Stimulated activated CD8-positive, alpha-beta memory T cell treated with anti-CD3 and anti-CD28 coated beads, Interleukin-4, amount 100 ng/mL, for 24 hours (primary cell): ENCODE data around the gene AP3S2.
A peak's percentile ranks its signal among the peaks of the same experiment; 100 is the strongest.
"Not testable (repeated sequence)": the region's sequence is repeated elsewhere in the genome, so short reads cannot be mapped to it uniquely, and the experiment has no call there.

Experiments
- DNase-seq: peaks from one replicate; pipeline ENCODE4 v3.0.0-alpha.2; 2020; ENCODE audit warnings: low read depth

The AP3S2 gene

DNA sequence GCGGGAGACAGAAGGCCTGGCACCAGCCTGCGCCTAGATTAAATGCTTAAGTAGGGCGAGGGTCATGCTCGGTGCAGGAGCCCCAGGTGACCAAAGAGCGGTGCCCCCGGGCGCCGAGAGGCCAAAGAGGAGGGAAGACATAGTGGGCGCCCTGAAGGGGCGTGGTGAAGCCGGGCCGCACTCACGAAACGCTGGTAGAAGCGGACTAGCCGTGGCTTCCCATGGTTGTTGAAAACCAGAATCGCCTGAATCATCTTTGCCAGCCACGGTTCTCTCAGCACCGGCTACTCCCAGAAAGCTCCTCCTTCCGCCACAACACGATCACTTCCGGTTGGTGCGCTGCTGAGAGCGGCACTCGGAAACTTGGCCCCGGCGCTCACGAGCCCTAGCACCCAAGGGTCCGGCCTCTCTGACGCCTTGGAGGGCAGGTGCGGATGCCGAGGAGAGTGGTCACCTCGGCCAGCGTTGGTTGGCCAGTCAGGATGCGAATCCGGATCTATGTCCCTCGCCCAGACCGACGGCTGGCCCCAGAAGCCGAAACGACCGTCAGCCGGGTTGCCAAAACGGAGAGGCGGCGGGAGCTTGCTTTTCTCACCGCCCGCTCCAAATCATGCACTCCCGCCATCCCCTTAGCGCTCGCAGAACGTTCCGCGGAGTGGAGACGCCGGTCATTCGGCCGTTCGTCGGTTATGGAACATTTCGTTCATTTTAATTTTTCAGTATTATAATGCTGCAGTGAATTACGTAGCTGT, at the start of gene AP3S2:
Gene AP3S2 (minus strand): TSS at position 299 of the 752 bp plus-strand sequence. CDS start 45 bp downstream, at position 254.
- peak; percentile 78 for DNase-seq

DNA sequence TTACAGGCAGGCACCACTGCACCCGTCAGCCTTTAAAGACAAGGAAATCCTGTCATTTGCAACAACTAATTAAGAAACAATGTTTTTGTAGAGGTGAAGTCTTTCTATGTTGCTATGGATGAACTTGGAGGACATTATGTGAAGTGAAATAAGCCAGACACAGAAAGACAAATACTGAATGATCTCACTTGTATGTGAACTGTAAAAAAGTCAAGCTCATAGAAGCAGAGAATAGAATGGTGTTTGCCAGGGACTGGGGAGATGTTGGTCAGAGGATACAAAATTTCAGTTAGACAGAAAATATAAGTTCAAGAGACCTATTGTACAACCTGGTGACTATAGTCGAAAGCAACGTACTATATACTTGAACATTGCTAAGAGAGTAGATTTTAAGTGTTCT, 46.1 kb upstream of the AP3S2 start:
- no peak for DNase-seq

DNA sequence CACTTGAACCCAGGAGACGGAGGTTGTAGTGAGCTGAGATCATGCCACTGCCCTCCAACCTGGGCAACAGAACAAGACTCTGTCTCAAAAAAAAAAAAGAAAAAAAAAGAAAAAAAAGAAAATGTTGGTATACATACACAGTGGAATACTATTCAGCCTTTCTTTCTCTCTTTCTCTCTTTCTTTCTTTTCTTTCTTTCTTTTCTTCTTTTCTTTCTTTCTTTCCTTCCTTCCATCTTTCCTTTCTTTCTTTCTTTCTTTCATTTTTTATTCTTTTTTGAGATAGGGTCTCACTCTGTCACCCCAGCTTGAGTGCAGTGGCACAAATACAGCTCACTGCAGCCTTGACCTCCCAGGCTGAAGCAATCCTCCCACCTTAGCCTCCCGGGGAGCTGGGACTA, 45.6 kb upstream of the AP3S2 start:
- DNase-seq: not testable (repeated sequence)

DNA sequence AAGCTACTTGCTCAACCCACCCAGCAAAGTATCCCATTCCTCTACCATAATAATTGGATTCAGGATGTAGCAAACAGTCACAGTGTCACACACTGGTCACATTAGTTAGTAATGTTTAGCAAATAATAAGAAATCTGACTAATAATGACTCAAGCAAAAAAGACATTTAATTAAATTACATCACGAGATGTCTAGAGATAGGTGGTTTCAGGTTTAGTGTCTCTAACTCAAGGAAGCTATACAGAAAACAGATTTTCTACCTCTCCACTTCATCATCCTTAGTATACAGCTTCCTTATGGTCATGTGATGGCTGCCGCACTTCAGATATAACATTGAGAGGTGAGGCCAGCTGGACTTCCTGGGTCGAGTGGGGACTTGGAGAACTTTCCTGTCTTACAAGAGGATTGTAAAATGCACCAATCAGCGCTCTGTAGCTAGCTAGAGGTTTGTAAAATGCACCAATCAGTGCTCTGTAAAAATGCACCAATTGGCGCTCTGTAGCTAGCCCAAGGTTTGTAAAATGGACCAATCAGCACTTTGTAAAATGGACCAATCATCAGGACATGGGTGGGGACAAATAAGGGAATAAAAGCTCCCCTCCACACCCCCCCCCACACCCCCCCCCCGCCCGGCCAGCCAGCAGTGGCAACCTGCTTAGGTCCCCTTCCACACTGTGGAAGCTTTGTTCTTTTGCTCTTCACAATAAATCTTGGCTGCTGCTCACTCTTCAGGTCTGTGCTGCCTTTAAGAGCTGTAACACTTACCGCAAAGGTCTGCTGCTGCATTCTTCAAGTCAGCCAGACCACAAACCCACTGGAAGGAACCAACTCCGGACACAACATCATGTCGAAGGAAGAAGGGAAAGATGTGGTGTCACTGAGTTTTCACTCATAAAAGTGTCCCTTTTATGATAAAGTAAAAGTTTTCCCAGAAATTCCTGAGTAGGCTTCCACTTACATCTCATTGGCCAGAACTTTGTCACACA, 43.9 kb upstream of the AP3S2 start:
- DNase-seq: no peak

DNA sequence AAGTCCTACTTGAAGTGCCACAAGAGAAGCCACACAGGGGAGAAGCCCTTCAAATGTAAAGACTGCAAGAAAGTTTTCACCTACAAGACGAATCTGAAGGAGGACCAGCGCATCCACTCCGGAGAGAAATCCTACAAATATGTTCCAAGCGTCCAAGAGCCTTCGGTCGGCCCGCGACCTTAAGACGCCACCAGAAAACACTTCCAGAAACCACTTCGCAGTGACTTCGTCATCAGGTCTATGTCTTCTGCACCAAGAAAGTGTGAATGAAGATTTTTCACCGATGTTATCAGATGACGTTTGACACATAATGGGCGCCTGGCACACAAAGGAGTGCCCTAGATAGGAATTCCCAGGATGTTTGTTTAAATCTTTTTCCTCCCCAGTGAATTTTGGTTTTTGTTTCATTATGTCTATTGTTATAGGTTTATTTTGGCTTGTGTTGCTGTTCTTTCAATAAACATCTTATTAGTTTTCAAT, 43.0 kb upstream of the AP3S2 start:
- DNase-seq: no peak

DNA sequence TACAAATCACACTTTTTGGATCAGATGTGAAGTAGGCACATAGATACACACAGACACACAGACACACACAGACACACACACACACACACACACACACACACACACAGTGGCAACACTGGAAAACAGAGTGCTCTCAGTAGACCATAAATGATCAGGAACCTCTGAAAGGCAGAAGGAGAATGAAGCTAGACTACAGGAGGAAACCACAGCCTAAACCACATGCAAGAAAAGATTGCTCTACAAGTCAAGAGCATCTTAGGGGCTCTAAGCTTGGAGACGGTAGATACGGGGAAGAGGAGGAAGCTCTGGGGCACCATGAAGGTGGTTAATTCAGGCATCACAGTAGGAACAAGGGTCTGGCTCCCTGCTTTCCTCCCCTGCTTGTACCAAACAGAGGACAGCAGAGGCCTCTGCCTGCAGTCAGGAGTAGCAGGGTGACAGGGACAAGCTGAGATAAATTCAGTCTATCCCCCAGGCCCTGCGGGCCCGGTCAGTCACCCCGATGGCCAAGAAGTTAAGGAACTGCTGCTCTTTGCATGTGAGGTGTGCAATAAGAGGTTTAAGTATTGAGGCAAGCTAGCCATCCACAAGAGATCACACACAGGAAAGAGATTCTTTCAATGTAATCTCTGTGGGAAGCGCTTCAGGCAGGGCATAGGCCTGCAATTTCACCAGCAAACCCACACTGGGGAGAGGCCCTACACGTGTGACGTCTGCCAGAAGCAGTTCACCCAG, 42.4 kb upstream of the AP3S2 start:
- no peak for DNase-seq

DNA sequence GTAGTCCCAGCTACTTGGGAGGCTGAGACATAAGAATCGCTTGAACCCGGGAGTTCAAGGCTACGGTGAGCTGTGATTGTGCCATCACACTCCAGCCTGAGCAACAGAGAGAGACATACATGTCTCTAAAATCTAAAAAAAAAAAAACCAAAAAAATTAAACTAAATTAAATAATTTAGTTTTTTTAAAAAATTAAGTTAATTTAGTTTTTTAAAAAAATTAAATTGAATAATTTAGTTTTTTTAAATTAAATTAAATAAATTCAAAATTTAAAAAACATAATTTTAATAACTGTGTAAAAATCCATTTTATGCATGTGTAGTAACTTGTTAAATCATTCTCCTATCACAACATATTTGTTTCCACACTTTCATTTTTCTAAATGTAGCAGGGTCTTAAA, 39.1 kb upstream of the AP3S2 start:
- no peak for DNase-seq

DNA sequence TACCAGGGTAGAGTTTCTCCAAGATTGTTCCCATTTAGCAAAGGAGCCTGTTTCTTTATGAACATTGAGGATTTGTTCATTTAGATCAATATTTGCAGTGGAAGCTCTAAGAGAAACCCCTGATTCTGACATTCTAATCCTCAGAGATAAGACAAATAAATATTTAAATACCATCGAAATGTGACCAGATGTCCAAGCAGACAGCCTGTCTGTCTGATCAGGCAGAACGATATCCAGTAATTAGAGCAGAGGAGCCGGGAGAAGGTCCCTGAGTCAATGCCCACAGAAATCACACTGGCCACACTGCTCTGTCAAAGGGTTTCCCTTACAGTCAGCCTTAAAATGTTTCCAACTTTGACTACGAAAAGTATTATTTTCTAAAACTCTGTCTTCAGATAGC, 34.6 kb upstream of the AP3S2 start:
- no peak for DNase-seq

DNA sequence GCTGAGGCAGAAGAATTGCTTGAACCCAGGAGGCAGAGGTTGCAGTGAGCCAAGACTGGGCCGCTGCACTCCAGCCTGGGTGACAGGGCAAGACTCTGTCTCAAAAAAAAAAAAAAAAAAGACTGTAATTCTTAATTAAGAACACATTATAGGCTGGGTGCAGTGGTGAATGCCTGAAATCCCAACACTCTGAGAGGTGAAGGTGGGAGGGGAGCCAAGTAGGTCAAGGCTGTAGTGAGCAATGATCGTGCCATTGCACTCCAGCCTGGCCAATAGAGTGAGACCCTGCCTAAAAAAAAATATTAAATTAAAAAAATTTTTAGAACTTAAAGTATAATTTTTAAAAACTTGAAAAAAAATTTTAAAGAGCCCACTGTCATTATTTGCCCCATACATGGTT, 32.4 kb upstream of the AP3S2 start:
- no peak for DNase-seq

DNA sequence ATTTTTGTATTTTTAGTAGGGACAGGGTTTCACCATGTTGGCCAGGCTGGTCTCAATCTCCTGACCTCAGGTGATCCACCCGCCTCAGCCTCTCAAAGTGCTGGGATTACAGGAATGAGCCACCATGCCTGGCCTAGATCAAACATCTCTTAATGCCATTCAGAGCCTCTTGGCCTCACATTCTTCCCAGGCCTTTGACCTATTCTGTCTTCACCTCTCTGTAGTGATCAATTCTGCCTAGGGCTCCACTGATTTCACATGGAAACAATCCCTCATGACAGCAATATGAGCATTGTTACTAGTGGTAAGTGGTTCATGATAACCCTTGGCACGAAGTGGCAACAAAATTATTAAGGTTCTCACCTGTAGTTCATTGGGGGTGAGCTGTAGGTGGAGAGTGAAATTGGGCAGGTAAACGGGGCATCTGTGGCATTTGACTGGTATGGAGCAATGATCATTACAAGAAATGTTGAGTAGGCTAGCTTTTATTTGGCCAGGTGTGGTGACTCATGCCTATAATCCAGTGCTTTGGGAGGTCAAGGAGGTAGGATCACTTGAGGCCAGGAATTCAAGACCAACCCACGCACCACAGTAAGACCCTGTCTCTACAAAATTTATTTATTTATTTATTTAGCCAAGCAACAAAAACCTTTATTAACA, 23.8 kb upstream of the AP3S2 start:
- DNase-seq: no peak

DNA sequence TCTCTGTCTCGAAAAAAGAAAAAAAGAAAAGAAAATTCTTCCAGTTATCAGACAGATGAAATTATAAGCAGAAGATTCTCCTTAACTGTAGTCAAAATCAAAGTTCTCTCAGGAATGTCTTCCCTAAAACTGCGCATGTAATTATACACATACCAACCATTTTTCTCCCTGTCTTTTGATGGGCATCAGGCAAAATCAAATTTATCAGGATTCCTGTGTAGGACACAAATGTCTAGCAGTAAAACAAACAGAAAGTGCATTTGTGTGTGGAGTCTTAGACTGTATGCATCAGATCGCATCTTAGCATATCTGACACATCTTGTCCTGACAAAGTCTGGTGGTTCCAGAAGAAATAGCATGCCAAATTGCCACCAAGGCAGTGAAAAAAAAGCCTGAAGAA, 22.9 kb upstream of the AP3S2 start:
- no peak for DNase-seq

DNA sequence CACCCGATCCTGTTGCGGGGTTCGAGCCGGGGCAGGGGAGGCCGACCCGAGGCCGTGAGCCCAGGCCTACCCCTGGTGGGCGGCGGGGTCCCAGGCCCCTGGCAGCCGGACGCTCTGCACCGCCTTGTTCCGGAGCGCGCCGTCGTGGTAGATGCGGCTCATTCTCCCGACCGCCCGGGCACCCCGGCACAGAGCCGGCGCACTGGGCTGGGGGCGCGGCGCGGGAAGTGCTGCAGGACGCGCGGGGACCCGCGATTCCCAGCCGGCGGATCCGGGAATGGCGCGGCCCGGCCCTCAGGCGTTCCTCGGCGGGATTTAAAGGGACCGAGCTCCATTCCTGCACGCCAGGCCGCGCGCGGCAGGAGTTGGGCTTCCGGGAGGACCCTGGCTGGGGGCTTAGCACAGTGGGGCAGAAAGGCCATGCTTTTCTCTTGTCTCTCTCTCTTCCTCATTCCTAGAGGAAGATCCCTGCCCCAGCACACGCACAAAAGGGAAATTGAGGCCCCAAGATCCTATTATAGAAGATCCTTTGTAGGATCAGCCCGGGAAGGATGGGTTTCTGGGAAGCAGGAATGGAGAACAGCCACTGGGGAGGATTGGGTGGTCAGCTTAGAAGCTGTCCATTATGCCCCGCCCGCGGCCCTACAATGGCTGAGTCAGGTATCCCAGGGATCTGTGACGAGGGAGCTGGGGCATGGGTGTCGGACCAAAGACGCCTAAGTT, 19.0 kb upstream of the AP3S2 start, which contains the start of gene ARPIN:
Gene ARPIN (minus strand): TSS at position 279 of the 723 bp plus-strand sequence. CDS start 117 bp downstream, at position 162.
- no peak for DNase-seq

DNA sequence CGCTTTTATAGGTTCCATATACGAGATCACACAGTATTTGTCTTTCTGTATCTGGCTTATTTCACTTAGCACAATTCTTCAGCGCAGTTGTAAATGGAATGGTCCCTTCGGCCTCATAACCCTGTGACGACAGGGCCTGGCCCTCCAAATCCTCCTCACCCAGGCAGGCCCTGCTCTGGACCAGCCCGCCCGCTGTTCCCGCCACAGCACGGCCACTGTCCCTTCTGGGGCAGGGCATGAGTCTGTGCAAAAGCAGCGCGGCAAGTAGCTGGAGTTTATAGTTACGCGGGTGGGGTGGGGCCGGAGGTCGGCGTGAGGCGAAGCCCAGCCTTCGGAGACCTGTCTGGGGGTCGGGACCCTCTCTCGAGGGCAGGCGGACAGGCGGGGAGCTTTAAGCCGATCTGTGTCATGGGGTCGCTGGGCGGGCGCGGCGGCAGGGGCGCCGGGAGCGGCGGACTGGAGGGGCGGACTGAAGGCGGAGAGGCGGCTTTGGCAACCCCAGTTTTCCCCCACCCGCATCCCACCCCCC, 18.4 kb upstream of the AP3S2 start:
- no peak for DNase-seq

DNA sequence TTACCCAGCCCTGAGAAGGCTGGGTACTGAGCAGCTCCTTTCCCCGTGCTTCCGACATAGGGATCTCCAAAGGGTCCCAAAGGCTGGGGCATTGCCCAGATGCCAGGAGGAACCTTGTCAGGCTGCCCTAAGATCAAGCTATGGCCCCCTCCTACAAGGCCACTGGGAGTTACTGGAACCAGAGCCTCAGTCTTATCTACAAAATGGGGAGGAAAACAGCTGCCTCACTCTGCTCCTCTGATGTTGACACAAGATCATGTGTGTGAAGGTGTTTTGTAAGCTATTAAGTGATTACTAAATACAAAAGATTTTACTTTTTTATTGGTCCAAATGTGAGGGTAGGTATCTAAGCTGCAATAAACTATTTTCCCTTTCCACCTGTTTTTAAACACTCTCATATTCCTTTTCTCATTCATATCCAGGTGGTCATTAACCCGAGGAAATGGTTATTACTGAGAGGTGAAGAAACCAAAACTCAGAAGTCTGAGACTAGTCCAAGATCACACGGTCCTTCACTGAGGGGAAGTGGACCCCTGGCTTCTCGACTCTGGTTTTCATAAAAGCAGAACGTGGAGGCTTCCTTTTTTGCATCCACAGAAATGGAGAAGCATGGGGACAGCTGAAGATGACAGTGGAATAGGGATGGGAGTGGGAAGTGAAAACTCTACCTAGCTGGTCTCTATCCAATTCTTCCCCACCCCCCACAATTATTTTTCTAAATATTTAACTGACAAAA, 17.3 kb upstream of the AP3S2 start:
- DNase-seq: no peak

DNA sequence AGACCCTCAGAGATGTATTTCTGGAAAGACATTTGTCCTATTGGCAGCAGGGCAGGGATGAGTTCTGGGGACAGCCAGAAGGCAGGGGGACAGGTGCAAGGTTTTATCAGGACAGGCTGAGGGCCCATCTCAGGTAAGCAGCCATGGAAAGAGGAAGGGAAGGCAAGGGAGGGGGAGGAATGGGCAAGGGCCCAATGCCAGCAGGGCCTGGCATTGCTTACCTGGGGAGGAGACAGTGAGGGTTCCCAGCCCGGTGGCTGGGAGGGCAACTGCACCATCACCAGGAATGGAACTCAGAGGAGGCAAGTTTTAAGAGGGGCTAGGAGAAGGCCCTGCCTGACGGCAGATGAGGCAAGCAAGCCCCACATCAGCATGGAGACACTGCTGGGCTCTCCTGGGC, 15.8 kb upstream of the AP3S2 start:
- no peak for DNase-seq

DNA sequence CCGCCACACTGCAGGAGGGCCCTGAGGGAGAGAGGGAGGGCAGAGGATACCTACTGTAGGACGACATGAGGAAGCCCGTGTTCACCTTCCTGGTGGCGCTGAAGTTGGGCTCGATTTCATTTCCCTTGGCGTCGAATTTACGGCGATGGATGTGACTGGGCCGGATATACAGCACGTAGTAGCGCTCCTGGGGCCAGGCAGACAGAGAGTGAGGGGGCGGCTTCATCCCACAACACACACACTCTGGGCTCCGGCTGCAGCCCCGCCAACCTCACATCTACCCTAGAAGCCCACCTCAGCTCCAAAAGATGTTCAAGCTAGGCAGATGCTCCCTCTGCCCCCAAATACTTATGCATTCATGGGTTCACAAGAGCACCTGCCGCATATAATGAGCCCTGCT, 14.4 kb upstream of the AP3S2 start:
- no peak for DNase-seq

DNA sequence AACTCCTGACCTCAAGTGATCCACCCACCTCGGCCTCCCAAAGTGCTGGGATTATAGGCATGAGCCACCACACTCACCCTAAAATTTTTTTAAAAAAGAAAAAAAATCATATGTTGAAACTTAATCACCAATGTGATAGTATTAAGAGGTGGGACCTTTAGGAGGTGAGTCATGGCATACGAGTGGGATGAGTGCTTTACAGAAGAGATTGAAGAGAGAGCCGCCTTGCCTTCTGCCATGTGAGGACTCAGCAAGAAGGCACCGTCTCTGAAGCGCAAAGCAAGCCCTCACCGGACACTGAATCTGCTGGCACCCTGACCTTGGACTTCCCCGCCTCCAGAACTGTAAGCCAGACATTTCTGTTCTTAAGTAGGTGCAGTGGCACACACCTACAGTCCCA, 13.5 kb upstream of the AP3S2 start:
- no peak for DNase-seq

DNA sequence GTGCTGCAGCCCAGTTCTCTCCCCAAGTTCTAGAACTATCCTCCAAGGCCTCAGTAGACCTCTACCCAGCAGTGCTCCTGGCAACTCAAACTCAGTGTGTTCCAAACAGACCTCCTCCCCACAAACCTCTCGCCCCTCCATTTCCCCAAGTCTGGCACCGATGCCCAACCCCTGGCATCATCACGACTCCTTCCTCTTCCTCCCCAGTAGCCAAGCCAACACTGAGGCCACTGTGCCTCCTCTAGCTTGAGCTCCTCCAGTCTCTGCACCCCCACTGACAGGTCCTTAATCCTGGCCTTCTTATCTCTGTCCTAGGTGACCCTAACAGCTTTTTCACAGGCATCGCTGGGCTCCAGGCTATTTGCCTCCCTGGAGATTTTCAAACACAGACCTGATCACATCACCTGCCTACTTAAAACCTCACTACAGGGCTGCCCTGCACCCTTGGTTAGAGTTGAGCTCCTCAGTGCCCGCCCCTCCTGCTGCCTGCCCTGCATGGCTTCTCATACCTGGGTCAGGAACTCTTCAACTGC, 12.1 kb upstream of the AP3S2 start:
- no peak for DNase-seq

DNA sequence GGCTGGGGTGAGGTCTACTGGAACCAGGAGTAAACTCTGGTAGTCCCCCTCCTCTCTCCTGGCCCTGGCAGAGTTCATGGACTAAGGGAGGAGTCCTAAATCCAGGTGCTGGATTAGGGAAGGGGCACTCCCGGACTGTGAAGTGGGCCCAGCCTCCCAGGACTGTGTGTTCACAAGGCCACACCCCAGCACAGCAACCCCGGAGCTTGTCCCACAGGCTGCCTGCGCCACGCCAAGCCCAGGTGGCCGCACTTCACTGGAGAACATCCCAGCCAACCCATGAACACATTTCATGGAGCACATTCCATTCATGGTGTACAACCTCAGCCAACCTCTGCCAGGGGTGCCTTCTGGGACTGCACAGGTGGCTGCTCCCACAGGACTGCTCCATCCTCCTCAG, 10.7 kb upstream of the AP3S2 start:
- DNase-seq: no peak

DNA sequence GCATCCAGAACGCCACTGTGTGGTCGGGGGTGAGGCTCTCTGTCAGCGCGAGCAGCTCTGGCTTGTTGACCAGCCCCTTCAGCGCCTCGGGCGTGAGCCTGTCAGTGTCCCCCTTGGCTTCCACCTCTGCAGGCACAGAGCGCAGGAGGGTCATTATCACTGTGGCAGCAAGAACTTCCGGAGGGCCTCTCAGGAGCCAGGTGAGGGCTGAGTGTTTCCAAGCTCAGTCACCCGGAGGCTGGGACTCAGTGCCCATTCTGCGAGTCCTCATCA, 10.0 kb upstream of the AP3S2 start:
- no peak for DNase-seq
